Activated naive CD4-positive, alpha-beta T cell treated with anti-CD3 and anti-CD28 coated beads, Interleukin-2, amount 10 ng/mL, durations not matched to agents 5 hours and 36 hours (primary cell): ENCODE measurements around the gene GARIN5B. TPM values are rescaled to one million over a fixed set of nuclear protein-coding genes. Genes with fewer than 3 reads are reported as not detected.

Source experiments
- total RNA-seq, 2 experiments: library from RNA; stranded (reverse); gene quantifications; one replicate each; pipeline ENCODE4 v1.2.3, GENCODE V29; 2021

Gene GARIN5B
- total RNA-seq, result not detected

GRCh38 chr19:55362990-55363716 lies at the start of gene GARIN5B:
Gene GARIN5B (minus strand): TSS chr19:55363260. CDS start chr19:55363066, 194 bp downstream.

DNA sequence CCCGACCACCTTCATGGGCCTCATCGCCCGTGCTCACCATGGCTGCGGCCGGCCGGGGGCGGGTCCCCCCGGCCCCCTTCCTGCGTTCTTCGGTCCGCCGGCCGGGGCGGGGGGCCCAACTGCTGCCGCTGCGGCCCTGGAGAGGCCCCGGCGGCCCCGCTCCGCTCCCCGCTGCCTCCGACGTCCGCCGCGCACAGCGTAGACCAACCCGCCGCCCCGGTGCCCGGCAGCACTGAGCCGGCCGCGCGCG lies 44.4 kb upstream of the GARIN5B start, which contains the start of gene UBE2S:
Gene UBE2S (minus strand): TSS at position 239 of the 250 bp plus-strand sequence. CDS start 199 bp downstream, at position 40.

GRCh38 chr19:55385724-55386492 lies 22.8 kb upstream of the GARIN5B start, which contains the start of gene RPL28:
Gene RPL28 (plus strand): TSS chr19:55385932. CDS start chr19:55386358, 426 bp downstream.

DNA sequence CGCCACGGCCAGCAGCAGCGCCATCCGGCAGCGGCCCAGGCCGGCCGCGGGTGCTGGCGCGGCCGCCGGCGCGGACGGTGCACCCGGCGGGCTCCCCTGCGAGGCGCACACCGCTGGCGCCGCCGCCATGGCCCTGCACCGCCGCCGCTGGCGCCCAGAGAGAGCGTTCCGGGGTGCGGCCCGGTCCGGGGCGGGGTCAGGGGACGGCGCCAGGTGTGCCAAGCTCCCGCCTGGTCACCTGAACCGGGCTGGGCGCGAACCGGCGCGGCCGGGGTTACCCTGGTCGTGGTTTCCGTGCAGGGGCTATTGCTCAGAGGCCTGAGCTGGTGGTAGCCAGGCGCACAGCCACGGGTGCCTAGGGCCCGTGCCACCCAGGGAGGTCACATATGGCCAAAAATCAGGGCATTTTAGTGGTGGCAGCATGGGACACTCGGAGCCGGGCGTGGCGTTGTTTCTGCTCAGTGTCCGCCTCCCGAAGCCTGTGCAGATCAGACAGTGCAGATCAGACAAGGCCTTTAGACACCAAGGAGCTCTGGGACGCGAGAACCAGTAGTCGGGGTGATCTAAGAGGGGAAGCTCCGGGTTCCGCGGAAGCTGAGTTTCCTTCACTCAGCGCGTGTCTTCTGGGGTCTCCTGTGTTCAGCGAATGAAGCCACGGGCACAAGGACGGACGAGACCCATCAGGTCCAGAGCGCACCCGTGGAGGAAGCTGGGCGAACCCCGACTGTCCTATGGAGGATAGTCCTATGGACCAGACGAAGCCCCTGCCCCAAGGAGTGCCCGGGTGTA lies 21.3 kb upstream of the GARIN5B start, which contains the start of gene TMEM238:
Gene TMEM238 (minus strand): TSS at position 162 of the 789 bp plus-strand sequence. CDS start 33 bp downstream, at position 129.

GRCh38 chr19:55376241-55376933 lies 13.3 kb upstream of the GARIN5B start, which contains the start of gene TMEM190:
Gene TMEM190 (plus strand): TSS chr19:55376826. CDS start chr19:55376854, 28 bp downstream.

GRCh38 chr19:55370305-55370988 lies 7.4 kb upstream of the GARIN5B start, which contains the start of gene IL11:
Gene IL11 (minus strand): TSS chr19:55370463. CDS start chr19:55370310, 153 bp downstream.

DNA sequence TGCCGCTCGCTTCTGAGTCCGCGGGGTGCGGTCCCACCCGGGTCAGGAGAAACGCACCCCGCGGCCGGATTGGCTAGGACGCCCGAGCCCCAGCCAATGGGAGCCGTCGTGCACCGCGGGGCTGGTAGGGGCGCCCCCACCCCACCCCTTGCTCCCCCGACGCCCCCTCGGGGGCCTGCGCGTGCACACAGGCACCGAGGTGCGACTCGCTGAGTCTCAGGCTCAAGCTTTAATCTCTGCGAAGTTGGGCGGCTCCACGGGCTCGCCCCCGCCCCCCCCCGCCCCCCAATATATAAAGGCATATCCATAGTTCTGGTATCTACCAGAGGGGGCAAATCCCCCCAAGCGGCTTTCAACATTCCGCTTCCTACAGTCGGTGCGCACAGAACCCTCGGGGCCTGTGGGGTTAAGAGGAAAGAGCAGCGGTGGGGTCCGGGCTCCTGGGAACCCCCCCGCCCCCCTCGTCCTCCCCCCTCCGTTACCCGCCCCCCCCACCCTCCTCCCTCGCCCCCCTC lies 8.3 kb downstream of the GARIN5B start, which contains the start of gene COX6B2:
Gene COX6B2 (minus strand): TSS at position 22 of the 515 bp plus-strand sequence. CDS start 198 bp downstream, outside the sequence.

GRCh38 chr19:55339105-55339888 lies 23.8 kb downstream of the GARIN5B start, which contains the start of gene KMT5C:
Gene KMT5C (plus strand): TSS chr19:55339876. CDS start chr19:55341937, 2,061 bp downstream.

GRCh38 chr19:55325172-55325571 lies 37.9 kb downstream of the GARIN5B start, which contains the start of gene TMEM150B:
Gene TMEM150B (minus strand): TSS chr19:55325341. CDS start chr19:55321036, 4,305 bp downstream.

Other genes starting within 250 kb of the GARIN5B start
- gene PPP1R12C, start 245.6 kb downstream of the GARIN5B start, total RNA-seq, result 100 to 1,000 TPM; 135 to 141 TPM
- gene TNNT1, start 214.1 kb downstream of the GARIN5B start, total RNA-seq, result not detected
- gene TNNI3, start 205.5 kb downstream of the GARIN5B start, total RNA-seq, result not detected
- not detected for gene DNAAF3, start 196.6 kb downstream of the GARIN5B start, total RNA-seq
- not detected for gene SYT5, start 183.0 kb downstream of the GARIN5B start, total RNA-seq
- gene PTPRH, start 153.8 kb downstream of the GARIN5B start, total RNA-seq, result not detected
- 10 to 100 TPM; 11.7 to 14.0 TPM for gene TMEM86B, start 134.5 kb downstream of the GARIN5B start, total RNA-seq
- gene PPP6R1, start 104.2 kb downstream of the GARIN5B start, total RNA-seq, result 100 to 1,000 TPM; 179 to 181 TPM
- 10 to 100 TPM; 23.0 to 25.5 TPM for gene HSPBP1, start 83.2 kb downstream of the GARIN5B start, total RNA-seq
- 1 to 10 TPM; 4.0 to 5.9 TPM for gene BRSK1, start 79.3 kb downstream of the GARIN5B start, total RNA-seq
- under 1 TPM in 1 of 2 experiments, not detected in 1; 0.29 TPM for gene TMEM150B, start 37.9 kb downstream of the GARIN5B start, total RNA-seq
- 10 to 100 TPM; 24.2 to 25.6 TPM for gene KMT5C, start 23.4 kb downstream of the GARIN5B start, total RNA-seq
- gene COX6B2, start 8.5 kb downstream of the GARIN5B start, total RNA-seq, result under 1 TPM in 1 of 2 experiments, not detected in 1; 0.14 TPM
- under 1 TPM; 0.15 to 0.29 TPM for gene IL11, start 7.2 kb upstream of the GARIN5B start, total RNA-seq
- not detected for gene TMEM190, start 13.6 kb upstream of the GARIN5B start, total RNA-seq
- gene TMEM238, start 21.0 kb upstream of the GARIN5B start, total RNA-seq, result 10 to 100 TPM; 28.2 to 31.1 TPM
- 1,000 to 10,000 TPM; 3,962 to 3,998 TPM for gene RPL28, start 22.7 kb upstream of the GARIN5B start, total RNA-seq
- 100 to 1,000 TPM; 146 to 148 TPM for gene UBE2S, start 44.5 kb upstream of the GARIN5B start, total RNA-seq
- not detected for gene SHISA7, start 80.0 kb upstream of the GARIN5B start, total RNA-seq
- 10 to 100 TPM; 15.7 to 16.6 TPM for gene ISOC2, start 98.4 kb upstream of the GARIN5B start, total RNA-seq
- not detected for gene C19orf85, start 101.5 kb upstream of the GARIN5B start, total RNA-seq
- 10 to 100 TPM in 1 of 2 experiments, 1 to 10 TPM in 1; 8.2 to 11.3 TPM for gene ZNF628, start 113.4 kb upstream of the GARIN5B start, total RNA-seq
- 1 to 10 TPM; 8.7 to 8.8 TPM for gene NAT14, start 121.9 kb upstream of the GARIN5B start, total RNA-seq
- gene SSC5D, start 125.2 kb upstream of the GARIN5B start, total RNA-seq, result under 1 TPM; 0.12 to 0.53 TPM
- not detected for gene SBK2, start 173.9 kb upstream of the GARIN5B start, total RNA-seq
- gene SBK3, start 182.3 kb upstream of the GARIN5B start, total RNA-seq, result not detected
- 1 to 10 TPM; 6.4 to 7.8 TPM for gene ZNF579, start 217.6 kb upstream of the GARIN5B start, total RNA-seq
- gene FIZ1, start 236.3 kb upstream of the GARIN5B start, total RNA-seq, result 10 to 100 TPM; 14.7 to 16.3 TPM
- gene ZNF524, start 237.0 kb upstream of the GARIN5B start, total RNA-seq, result 10 to 100 TPM; 33.7 to 35.0 TPM
- gene ZNF865, start 242.4 kb upstream of the GARIN5B start, total RNA-seq, result 10 to 100 TPM; 16.1 to 16.2 TPM